Endometrial microvascular endothelial cells (primary cell): ENCODE results near the gene ETS2. TPM values are rescaled to one million over a fixed set of nuclear protein-coding genes. Genes with fewer than 3 reads are reported as not detected.

ENCODE experiments used
- in situ Hi-C: cut with HindIII; loops from 2 replicates; pipeline ENCODE4 v1.10.0; 2017; ENCODE audit warnings: low sequenced_read_pairs, low pct_unique_long_range_greater_than_20kb; ENCODE audit errors: inconsistent ontology term
- total RNA-seq: library from RNA; depleted of rRNA; stranded (reverse); fragments of >200 nt; gene quantifications from one replicate; pipeline ENCODE4 v1.2.3, GENCODE V29; 2015; ENCODE audit errors: inconsistent ontology term

ETS2 gene
- total RNA-seq, 1 donor from 2014 or later, result 48.7 TPM

- in situ Hi-C loops, result no loop called here
These were observed 7.6 kb upstream of the ETS2 start for GRCh38 chr21:38798081-38798480.

DNA sequence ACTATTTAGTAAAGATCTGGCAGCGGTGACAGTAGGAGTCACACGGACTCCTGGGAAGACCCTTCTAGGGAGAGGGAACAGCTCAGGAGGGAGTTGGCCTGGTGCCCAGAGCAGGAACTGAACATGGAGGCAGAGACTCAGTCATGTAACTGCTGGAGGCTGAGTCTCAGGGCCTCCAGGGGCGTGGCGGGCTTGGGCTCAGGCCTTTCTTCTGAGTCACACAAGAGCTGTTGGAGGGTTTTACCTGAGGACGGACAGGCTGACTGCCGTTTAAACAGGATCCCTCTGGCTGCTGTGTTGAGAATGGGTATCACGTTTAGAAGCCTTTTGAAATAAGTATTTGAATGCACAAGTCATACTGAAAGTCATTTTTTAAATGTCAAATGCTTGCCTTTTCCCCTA is 7.2 kb upstream of the ETS2 start:
- in situ Hi-C loops, result no loop called here

- in situ Hi-C loops, result loop anchor here (25.0 kb wide), 1 partner anchor 312 kb away; no protein-coding TSS in a partner anchor
These were observed 5.5 kb upstream of the ETS2 start for GRCh38 chr21:38800046-38800758.

DNA sequence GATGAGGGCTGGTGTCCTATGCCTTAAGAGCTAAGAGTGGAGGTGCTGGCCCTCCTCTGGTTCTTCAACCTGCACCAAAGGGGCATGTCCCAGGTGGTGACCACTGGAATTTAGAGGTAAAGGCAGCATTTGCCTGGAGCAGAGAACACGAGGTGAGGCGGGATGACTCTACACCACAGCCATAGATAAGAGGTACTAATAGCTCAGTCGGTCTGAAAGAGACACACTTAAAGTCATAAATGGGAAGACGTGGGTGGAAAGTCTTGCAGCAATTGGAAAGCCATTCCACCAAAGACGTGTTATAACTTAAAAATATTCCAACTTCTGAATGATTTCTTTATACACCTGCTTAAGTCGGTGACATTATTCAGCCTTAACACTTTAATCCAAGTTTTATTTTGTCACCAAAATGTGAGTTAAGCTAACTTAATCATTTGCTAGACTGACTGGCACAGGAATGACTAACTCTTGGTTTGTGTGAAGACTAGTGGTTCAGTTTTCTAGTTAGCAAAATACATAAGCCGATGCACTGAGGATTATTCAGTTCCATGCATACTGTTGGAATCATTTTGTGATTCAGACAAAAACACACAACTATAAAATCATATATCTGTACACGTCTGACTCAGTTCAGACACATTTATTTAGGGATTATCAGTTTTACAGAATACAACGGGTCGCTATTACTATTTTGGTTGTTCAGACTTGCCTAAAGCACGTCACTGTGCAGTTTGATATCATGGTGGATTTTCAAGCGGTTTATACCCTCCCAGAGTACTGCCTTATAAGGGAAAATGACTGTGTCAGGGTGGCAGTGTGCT is 4.6 kb upstream of the ETS2 start:
- in situ Hi-C loops, result loop anchor here (25.0 kb wide), 1 partner anchor 311 kb away; no protein-coding TSS in a partner anchor

- in situ Hi-C loops, result loop anchor here (25.0 kb wide), 1 partner anchor 310 kb away; no protein-coding TSS in a partner anchor
These were observed 3.4 kb upstream of the ETS2 start for GRCh38 chr21:38802050-38803026.

GRCh38 chr21:38803075-38803660 is 2.6 kb upstream of the ETS2 start:
- in situ Hi-C loops, result loop anchor here (25.0 kb wide), 1 partner anchor 309 kb away; no protein-coding TSS in a partner anchor

- in situ Hi-C loops, result loop anchor here (25.0 kb wide), 1 partner anchor 308 kb away; no protein-coding TSS in a partner anchor
These were observed 1.5 kb upstream of the ETS2 start for GRCh38 chr21:38804030-38804788.

DNA sequence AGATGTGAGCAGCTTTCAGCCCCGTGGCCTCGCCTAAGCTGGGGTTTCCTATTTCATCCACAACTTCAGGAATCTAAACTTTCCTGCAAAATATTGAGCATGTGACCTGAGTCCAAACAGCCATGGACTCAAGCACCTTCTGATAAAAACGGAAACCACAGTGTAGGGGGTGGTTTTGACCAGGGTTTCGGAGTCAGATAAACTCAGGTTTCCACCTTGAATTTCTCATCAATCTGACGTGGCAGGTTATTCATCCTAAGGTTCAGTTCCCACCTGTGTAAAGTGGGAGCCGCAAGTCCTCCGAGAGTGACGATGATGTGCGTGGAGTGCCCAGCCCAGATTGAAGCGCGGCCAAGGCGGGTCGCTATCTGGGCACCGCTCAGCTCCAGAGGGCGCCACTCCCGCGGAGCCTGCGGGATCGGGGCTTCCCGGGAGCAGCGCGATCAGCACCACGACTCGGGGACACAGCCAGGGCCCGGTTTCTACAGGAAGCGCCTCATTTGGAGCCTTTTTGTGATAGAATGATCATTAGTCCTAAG is 871 bp upstream of the ETS2 start:
- in situ Hi-C loops, result loop anchor here (5.0 to 25.0 kb wide), 2 partner anchors 68 to 307 kb away; no protein-coding TSS in a partner anchor

DNA sequence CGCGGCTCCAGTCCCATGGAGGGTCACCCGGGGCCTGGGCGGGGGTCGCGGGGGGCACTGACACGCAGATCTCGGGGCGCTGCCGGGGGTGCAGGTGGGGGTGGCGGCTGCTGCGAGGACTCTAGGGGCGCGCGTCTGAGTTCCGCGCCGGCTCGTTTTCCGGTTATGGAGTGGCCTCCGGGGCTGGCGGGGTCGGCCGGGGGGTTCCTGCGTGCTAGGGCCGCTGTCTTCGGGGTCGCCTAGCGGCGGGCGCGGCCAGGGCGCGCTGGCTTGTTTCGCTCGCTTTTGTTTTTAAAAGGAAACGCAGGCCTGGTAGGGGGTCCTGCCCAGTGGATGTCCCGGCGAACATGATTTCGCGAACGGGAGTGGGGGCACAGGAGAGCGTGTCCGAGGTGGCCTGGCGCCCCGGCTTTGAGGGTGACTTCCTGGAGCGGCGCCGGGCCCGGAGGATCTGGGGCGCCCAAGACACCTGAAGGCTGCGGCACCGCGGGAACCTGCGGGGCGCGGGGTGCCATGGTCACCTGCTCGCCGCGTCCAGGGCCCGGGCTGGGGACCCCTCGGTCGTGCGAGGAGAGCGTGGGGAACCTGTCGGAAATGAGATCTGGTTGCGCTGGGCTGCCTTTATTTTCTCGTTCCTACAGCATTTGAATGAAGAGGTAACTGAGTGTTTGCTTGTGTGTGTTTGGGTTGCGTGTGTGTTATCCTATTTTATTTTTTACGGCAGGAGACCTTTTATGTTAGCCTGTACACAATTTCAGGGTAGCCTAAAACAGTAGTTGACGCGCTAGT is 618 bp downstream of the ETS2 start:
- in situ Hi-C loops, result loop anchor here (5.0 to 25.0 kb wide), 2 partner anchors 69 to 306 kb away; no protein-coding TSS in a partner anchor

- in situ Hi-C loops, result loop anchor here (5.0 to 25.0 kb wide), 2 partner anchors 70 to 305 kb away; no protein-coding TSS in a partner anchor
These were observed 1.2 kb downstream of the ETS2 start for GRCh38 chr21:38806942-38807284.

DNA sequence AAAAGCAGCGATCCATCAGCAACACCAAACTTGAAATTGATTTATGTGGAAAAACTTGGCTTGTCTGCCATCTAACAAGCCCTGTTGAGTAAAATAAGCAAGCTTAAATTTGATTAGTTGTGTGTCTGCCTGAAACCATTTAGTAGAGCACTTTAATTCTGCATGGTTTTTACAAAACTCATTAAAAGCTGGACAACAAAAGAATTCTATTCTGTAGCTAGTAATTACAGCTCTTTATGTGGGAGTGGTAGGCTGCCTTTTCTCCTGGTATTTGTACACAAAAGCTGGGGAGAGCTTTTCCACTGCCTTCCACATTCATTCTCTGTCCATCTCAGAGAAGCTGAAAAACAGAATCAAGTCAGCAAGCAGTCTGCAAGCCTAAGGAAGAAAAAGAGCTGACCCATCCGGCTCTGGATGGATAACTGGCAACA is 1.7 kb downstream of the ETS2 start:
- in situ Hi-C loops, result loop anchor here (5.0 to 25.0 kb wide), 2 partner anchors 70 to 305 kb away; no protein-coding TSS in a partner anchor

DNA sequence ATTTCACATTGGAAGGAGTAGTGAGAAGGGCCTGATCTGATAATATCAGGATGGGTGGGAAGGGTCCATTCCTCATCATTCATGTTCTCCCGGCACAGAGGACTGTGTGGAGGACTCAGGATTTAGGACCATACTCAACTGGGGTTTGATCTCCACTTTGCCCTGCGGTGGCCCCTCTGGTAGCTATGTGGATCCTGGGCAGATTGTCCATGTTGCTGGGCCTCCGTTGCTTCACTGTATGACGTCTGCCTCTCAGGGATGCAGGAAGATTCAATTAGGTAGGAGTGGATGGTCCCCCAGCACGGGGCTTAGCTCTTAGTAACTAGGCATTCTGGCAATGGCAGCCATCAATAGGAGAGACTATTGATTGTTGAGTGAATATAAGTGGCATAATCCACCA is 2.3 kb downstream of the ETS2 start:
- in situ Hi-C loops, result loop anchor here (5.0 to 25.0 kb wide), 2 partner anchors 71 to 304 kb away; no protein-coding TSS in a partner anchor

DNA sequence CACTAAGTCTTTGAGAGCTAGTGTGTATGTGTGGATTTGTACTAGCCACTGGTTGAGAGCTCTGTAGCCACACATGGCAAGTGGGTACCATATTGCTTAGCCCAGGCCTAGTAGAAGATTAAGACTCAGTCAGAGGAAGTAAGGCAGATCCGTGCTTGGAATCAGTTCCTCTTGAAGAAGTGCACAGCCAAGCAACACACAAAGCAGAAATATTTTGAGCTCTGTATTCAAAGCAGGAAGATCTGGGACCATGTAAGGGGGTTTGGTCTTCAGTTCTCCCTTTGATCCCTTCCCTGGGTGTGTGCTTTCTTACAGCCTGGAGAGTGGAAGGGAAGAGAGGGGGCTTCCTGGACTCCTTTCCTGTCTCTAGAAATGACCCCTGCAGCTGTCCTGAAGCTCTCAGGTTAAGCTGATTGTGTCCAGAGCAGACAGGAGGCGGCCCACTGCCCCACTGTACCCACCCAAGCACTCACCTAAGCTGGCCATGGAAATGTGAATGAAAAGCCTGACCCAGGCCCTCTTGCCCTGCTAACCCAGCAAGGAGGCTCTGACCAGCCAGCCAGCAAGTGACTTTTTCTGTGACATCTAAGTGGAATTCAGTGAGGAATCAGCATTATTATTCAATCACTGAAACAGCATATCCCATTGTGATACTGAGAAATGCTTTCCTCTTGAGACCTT is 3.6 kb downstream of the ETS2 start:
- in situ Hi-C loops, result loop anchor here (5.0 to 25.0 kb wide), 2 partner anchors 72 to 303 kb away; no protein-coding TSS in a partner anchor

GRCh38 chr21:38810034-38810825 is 4.5 kb downstream of the ETS2 start:
- in situ Hi-C loops, result loop anchor here (25.0 kb wide), 1 partner anchor 302 kb away; no protein-coding TSS in a partner anchor

GRCh38 chr21:38810826-38811164 is 5.1 kb downstream of the ETS2 start:
- in situ Hi-C loops, result loop anchor here (25.0 kb wide), 1 partner anchor 302 kb away; no protein-coding TSS in a partner anchor
